PC-9 (cell line): ENCODE measurements around the gene SLC38A6.

Source experiments
- EZH2 ChIP-seq: fragments of 200-600 bp; sonication (generic); IDR thresholded peaks from 2 replicates; pipeline ENCODE4 v1.8.0; 2017; ENCODE audit warnings: antibody characterized with exemption, low read depth
- TF ChIP-seq, protein P1 (sequence below): fragments of 200-600 bp; sonication (generic); conservative IDR thresholded peaks from 2 replicates; pipeline ENCODE4 v1.6.1; 2017; ENCODE audit warnings: mixed run types, antibody characterized with exemption, mild to moderate bottlenecking, moderate library complexity

- TF ChIP-seq, protein P1, sequence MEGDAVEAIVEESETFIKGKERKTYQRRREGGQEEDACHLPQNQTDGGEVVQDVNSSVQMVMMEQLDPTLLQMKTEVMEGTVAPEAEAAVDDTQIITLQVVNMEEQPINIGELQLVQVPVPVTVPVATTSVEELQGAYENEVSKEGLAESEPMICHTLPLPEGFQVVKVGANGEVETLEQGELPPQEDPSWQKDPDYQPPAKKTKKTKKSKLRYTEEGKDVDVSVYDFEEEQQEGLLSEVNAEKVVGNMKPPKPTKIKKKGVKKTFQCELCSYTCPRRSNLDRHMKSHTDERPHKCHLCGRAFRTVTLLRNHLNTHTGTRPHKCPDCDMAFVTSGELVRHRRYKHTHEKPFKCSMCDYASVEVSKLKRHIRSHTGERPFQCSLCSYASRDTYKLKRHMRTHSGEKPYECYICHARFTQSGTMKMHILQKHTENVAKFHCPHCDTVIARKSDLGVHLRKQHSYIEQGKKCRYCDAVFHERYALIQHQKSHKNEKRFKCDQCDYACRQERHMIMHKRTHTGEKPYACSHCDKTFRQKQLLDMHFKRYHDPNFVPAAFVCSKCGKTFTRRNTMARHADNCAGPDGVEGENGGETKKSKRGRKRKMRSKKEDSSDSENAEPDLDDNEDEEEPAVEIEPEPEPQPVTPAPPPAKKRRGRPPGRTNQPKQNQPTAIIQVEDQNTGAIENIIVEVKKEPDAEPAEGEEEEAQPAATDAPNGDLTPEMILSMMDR: no peak
- no peak for TF ChIP-seq EZH2
Observed at GRCh38 chr14:60984196-60984595, 3.2 kb downstream of the SLC38A6 start.
